Endothelial cell (in vitro differentiated cells): ENCODE results near the gene DNALI1. TPM values are rescaled to one million over a fixed set of nuclear protein-coding genes. Genes with fewer than 3 reads are reported as not detected.

Experiments
- DNase-seq: peaks from one replicate; pipeline ENCODE4 v3.0.0; 2021; ENCODE audit warnings: low spot score
- H3K27ac Mint-ChIP-seq: one replicate; pipeline ENCODE4 v1.8.0; 2021; ENCODE audit warnings: mixed read lengths, inconsistent platforms; ENCODE audit not compliant: unreplicated experiment
- H3K27me3 Mint-ChIP-seq: one replicate; pipeline ENCODE4 v1.8.0; 2021; ENCODE audit warnings: mild to moderate bottlenecking, moderate library complexity, mixed read lengths, inconsistent platforms; ENCODE audit not compliant: unreplicated experiment
- H3K36me3 Mint-ChIP-seq: one replicate; pipeline ENCODE4 v1.8.0; 2021; ENCODE audit warnings: mild to moderate bottlenecking, low read depth, mixed read lengths, inconsistent platforms; ENCODE audit not compliant: unreplicated experiment
- H3K4me1 Mint-ChIP-seq: one replicate; pipeline ENCODE4 v1.8.0; 2021; ENCODE audit warnings: mild to moderate bottlenecking, mixed read lengths, inconsistent platforms; ENCODE audit not compliant: unreplicated experiment
- H3K4me3 Mint-ChIP-seq: one replicate; pipeline ENCODE4 v1.8.0; 2021; ENCODE audit warnings: mild to moderate bottlenecking, mixed read lengths, inconsistent platforms; ENCODE audit not compliant: unreplicated experiment
- H3K9me3 Mint-ChIP-seq: one replicate; pipeline ENCODE4 v1.8.0; 2021; ENCODE audit warnings: mixed read lengths, inconsistent platforms; ENCODE audit not compliant: unreplicated experiment
- total RNA-seq: library from RNA; stranded (reverse); fragmentation: NEBNext Ultra II Directional; extraction: Animal tissue kit (Norgen Biotek cat#: 25700); gene quantifications from one replicate; pipeline ENCODE4 v1.2.1, GENCODE V29; 2021; ENCODE audit not compliant: unreplicated experiment
- TF ChIP-seq, protein P1 (sequence below): fragments of 200-600 bp; sonication (generic); IDR thresholded peaks from one replicate; pipeline ENCODE4 v1.5.0; 2021; ENCODE audit warnings: antibody characterized with exemption; ENCODE audit not compliant: unreplicated experiment

Gene DNALI1
- total RNA-seq, 1 donor from 2014 or later = 13.0 TPM

DNA sequence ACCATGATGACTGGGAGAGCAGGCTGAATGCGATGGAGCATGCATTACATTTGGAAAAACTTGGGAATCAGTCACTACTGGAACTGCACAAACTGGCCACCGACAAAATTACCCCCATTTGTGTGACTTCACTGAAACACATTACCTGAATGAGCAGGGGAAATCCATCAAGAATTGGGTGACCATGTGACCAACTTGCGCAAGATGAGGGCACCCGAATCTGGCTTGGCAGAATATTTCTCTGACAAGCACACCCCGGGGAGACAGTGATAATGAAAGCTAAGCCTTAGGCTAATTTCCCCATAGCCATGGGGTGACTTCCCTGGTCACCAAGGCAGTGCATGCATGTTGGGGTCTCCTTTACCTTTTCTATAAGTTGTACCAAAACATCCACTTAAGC lies 11.7 kb upstream of the DNALI1 start:
- H3K4me3 Mint-ChIP-seq = peak overlapping the region; percentile 72
- H3K27me3 Mint-ChIP-seq = no peaks in the 10 kb centered on the region
- DNase-seq = no peak
- peaks cover 22% of the 10 kb centered on the region for H3K36me3 Mint-ChIP-seq
- no peak overlapping the region for H3K27ac Mint-ChIP-seq
- no peaks in the 10 kb centered on the region for H3K9me3 Mint-ChIP-seq
- TF ChIP-seq, protein P1, sequence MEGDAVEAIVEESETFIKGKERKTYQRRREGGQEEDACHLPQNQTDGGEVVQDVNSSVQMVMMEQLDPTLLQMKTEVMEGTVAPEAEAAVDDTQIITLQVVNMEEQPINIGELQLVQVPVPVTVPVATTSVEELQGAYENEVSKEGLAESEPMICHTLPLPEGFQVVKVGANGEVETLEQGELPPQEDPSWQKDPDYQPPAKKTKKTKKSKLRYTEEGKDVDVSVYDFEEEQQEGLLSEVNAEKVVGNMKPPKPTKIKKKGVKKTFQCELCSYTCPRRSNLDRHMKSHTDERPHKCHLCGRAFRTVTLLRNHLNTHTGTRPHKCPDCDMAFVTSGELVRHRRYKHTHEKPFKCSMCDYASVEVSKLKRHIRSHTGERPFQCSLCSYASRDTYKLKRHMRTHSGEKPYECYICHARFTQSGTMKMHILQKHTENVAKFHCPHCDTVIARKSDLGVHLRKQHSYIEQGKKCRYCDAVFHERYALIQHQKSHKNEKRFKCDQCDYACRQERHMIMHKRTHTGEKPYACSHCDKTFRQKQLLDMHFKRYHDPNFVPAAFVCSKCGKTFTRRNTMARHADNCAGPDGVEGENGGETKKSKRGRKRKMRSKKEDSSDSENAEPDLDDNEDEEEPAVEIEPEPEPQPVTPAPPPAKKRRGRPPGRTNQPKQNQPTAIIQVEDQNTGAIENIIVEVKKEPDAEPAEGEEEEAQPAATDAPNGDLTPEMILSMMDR = no peak
- no peaks in the 10 kb centered on the region for H3K4me1 Mint-ChIP-seq

DNA sequence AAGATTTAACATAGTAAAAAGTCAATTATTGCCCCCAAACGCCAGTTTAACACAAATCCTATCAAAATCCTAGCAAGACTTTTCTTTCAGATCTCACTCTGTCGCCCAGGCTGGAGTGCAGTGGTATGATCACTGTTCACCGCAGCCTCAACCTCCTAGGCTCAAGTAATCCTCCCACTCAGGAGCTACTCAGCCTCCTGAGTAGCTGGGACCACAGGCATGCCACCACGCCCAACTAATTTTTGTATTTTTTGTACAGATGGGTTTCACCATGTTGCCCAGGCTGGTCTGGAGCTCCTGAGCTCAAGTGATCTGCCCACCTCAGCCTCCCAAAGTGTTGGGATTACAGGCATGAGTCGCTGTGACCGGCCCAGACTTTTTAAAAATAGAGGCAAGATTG lies 7.4 kb upstream of the DNALI1 start:
- no peak overlapping the region for H3K4me3 Mint-ChIP-seq
- H3K4me1 Mint-ChIP-seq = peaks cover 14% of the 10 kb centered on the region
- no peak for DNase-seq
- no peaks in the 10 kb centered on the region for H3K27me3 Mint-ChIP-seq
- H3K9me3 Mint-ChIP-seq = no peaks in the 10 kb centered on the region
- no peak overlapping the region for H3K27ac Mint-ChIP-seq
- TF ChIP-seq, protein P1 = no peak
- H3K36me3 Mint-ChIP-seq = peaks cover 27% of the 10 kb centered on the region

DNA sequence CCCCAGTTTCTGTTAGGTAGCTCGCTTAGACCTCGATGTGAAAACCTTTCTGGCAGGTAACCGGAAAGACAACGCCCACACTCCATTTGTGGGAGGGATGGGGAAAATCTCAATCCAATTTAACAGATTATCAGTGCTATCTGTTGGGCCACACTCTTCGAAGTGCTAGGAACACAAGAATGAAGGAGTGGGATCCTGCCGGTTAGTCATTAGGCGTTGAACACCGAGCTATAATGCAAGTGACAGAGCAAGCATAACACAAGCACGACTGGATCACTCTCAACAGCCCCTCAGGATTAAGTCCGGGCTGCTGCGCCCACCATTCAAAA lies 3.2 kb upstream of the DNALI1 start:
- Mint-ChIP-seq H3K4me1 (peaks cover 23% of the 10 kb centered on the region), H3K9me3 (no peaks in the 10 kb centered on the region), H3K27ac (peak overlapping the region; percentile 80), H3K4me3 (peak overlapping the region; percentile 99), H3K27me3 (peaks cover 12% of the 10 kb centered on the region), H3K36me3 (peaks cover 21% of the 10 kb centered on the region)
- TF ChIP-seq, protein P1 = no peak
- no peak for DNase-seq

DNA sequence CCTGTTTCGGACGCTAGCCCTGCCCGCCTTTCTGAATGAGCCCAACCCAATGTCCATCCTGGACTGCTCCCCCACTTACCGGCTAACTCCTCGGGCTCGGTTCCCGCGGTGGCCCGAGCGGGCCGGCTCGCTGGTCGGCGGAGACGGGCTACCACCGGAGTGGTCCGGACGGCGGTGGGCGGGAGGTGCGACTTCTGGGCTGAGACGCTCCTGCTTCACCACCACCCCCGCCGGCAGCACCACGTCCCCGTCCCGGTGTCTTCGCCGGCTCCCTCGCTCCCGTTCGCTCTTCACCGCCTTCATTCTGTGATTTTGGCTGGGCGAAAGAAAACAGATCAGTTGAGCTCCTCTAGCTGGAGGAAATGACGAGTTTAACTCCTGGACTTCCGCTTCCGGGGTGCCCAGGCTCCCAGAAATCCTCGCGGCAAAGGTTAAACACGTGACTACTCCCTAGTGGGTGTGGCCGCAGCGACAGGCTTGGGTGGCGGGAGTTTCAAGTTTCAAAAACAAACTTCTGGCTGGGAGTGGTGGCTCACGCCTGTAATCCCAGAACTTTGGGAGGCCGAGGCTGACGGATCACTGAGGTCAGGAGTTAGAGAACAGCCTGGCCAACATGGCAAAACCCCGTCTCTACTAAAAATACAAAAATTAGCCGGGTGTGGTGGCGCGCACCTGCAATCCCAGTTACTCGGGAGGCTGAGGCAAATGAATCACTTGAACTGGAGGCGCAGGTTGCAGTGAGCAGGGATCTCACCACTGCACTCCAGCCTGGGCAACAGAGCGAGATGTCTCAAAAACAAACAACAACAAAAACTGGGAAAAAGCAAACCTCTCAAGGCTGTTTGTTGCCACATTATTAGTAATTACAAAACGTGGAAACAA lies 2.6 kb upstream of the DNALI1 start, which contains the start of gene SNIP1:
Gene SNIP1, minus strand, starts transcription at position 367 of the 882 bp plus-strand sequence. Its CDS starts 64 bp downstream, at position 303.
- peak; percentile 63 for DNase-seq
- peaks cover 23% of the 10 kb centered on the region for H3K4me1 Mint-ChIP-seq
- H3K27ac Mint-ChIP-seq = peak within 1 kb of the TSS; percentile 95
- H3K4me3 Mint-ChIP-seq = peak within 1 kb of the TSS; percentile 99
- peaks cover 12% of the 10 kb centered on the region for H3K27me3 Mint-ChIP-seq
- peaks cover 20% of the 10 kb centered on the region for H3K36me3 Mint-ChIP-seq
- TF ChIP-seq, protein P1 = no peak
- no peaks in the 10 kb centered on the region for H3K9me3 Mint-ChIP-seq

DNA sequence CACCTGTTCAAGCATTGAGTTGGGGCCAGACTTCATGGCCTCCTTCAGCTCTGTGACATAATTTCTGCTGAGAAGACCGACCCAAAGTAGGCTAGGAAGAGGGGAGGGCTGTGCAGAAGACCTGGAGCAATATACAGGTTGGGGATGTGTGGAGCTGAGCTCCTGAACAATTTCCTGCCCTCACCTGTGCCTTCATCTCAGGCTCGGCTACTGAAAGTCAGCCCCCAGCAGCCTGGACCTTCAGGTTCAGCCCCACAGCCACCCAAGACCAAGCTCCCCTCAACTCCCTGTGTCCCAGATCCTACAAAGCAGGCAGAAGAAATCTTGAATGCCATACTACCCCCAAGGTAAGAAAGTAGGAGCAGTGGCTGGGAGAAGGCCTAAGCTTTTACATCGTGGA lies 662 bp downstream of the DNALI1 start:
- Mint-ChIP-seq H3K4me3 (peak overlapping the region; percentile 86), H3K36me3 (peaks cover 20% of the 10 kb centered on the region), H3K9me3 (no peaks in the 10 kb centered on the region), H3K27me3 (peaks cover 12% of the 10 kb centered on the region), H3K4me1 (peaks cover 20% of the 10 kb centered on the region), H3K27ac (peak overlapping the region; percentile 92)
- no peak for DNase-seq
- TF ChIP-seq, protein P1 = no peak
